ENCODE measurements around the gene TGFB2. TPM values are rescaled to one million over a fixed set of nuclear protein-coding genes. Genes with fewer than 3 reads are reported as not detected.

TGFB2 gene
- total RNA-seq, 1 experiment from 2014 or later, result 18.7 TPM

DNA sequence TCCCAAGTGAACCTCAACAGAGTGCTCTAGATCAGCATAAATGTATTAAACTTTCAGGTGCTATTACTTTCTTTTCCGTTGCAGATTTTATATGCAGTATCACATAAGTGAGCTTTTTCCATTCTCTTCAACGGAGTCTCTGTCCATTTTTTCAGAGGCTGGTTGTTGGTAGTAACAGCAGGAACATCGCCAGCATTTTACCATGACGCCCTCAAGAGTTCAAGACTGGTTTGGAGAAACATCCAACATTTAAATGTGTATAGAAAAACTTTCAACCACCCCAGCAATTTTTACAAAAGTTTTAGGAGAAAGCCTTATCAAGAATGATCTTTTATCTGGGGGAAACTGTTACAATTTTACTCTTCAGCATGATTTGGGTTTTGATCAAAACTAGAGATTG lies 117.0 kb downstream of the TGFB2 start:
- no peak for DNase-seq (ENCODE audit: low spot score)

DNA sequence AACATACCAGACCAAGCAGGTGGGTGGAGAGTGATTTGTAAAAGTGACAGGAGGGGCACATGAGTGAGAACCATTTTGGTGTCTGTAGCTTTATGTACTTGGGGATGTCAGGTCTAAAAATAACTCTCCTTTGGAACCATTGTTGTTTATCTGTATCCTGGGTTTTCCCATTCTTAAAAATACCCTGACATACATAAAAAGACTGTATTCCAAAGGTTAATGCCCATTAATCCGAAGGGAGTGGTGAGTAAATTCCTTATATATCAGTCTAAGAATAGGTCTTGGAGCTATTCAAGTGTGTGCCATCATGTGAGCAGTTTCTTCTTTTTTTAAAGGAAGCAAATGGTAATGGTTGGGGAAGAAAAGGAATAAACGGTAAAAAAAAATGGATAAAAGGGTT lies 117.5 kb downstream of the TGFB2 start:
- DNase-seq (ENCODE audit: low spot score), result no peak

DNA sequence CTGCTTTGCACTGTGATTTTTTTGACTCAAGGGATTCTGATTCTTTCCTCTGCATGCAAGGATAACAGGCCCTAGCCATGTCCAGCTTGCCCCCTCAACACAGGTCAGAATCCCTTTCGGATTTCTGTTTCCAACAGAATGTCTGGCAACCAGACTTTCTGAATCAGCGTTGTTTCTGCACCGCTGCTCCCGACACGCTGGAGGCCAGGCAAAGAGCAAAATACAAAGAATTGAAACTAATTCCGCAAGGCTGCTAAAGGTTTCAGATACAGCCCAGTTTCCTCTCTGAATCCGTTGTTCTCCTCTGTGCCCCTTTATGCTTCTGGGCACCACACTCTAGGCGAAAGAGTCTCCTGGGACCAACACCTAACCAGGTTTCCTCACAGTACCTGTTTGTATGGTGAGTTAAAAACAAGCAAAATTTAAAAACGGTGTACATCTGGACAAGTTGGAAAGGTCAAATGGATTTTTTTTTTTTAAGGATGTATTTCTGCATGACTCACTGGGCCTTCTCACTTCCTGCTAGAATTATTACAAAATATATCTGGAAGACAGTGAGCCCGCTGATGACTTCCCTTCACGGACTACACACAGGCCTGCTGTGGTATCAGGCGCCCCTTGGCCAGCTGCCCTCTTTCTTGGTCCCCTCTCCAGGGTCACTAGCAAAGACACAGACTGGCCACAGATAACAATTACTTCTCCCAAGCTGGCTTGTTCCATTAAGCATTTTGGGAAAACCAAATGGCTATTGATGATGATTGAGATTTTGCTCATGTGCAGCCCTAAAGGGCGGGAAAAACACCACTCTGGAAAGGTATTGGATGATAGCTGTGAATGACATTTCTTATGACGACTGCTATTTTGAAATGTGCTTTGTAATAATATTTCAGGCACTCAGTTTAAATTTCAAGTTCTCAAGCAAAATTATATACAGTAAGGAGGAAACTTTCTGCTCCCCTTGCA lies 118.3 kb downstream of the TGFB2 start:
- DNase-seq (ENCODE audit: low spot score), result no peak

DNA sequence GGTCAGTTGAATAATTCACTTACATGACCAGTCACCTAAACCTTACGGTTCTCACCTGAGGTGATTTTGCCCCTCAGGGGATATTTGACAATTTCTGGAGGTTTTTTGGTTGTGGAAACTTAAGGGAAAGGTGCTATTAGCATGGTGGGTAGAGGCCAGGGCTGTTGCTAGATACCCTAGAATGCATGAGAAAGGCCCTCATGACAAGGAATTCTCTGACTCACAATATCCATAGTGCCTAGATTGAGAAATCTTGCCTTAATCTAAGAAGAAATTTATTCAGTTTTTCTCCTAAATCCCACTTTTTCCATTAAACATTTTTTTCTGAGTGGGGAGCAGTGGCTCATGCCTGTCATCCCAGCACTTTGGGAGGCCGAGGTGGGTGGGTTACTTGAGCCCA lies 119.7 kb downstream of the TGFB2 start:
- no peak for DNase-seq (ENCODE audit: low spot score)

DNA sequence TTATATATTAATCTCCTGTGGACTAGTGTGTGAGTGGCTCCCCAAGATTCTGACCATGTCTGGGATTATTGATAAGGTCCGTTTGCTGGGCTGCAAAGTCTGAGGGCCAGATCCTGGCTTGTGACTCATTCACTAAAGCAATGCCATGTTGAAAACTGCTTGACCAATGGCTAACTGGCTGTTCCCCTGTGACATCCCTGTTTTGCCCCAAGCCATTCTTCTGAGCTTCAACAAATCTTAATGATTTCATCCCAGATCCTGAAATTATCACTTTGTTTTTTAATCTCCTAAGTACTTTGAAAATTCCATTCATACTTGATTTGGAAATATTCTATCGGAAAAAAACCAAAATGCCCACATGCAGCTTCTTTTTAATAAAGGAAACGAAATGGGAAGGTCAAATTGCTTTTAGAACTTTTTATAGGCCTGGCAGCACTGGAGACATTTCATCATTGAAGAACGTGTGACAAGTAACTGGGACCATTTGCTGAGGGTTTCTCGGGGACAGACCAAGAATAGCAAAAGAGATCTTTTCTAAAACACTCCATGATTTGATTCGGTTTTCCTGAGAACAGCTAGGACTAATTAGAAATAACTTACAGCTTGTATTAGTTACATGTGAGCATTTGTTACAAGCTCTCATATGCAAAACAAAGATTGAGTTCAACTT lies 121.3 kb downstream of the TGFB2 start:
- no peak for DNase-seq (ENCODE audit: low spot score)

DNA sequence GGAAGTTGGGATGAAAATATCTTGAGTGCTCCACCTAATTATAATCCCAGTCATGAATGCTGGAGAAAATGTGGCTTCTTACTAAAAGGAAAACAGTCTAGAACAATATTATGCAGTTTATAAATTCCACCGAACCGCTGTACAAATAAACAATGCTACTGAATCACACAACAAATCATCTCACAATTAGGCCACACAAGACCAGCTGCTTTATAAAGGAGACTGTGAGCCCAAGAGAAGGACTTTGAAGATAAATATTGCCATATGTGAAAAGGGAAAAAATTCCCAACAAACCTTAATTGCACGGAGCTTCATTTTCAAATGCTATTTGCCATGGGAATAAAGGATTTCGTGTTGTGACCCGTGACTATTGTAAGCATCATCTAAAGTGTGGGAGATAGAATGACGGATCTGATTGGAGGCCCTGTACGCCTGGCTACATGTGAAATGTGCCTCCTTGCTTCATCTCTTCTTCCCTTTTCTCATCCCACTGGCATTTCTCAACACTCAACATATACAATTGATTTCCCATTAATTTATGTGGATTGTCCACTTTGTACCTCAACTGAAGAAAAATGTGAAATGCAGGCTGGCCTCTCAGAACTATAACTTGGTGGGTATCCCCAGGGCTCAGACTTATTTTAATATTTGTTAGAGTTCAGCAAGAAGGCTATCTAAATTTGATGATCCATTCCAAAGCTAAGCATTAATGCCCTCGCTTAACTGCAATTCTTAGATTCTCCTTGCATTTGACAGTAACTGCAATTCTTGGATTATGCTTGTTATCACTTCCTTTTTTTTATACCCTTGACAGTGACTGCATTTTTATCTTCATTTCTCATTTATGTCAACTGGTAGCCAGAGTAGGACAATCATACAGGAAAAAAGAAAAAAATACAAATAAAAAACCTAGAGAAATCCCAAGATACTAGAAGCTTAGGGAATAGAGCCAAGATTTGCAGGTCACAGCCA lies 122.3 kb downstream of the TGFB2 start:
- peak; percentile 93 for DNase-seq (ENCODE audit: low spot score)

DNA sequence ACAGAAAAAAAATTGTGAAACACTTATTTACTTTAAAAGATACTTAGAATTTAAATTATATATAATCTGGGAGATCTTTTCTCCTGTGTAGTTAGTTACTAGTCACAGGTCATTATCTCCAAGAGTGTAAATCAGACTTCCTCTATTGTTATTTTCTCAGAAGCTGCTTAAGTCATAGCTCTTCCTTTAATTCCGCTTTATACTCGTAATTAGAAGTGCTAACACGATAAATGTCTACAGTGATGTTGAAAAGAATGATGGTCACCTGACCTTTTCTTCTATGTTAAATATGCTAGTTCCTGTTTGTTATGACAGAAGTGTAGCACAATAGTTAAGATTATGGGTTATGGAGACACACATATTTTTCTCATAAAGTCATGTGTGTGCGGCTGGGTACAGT lies 123.6 kb downstream of the TGFB2 start:
- DNase-seq (ENCODE audit: low spot score), result no peak

DNA sequence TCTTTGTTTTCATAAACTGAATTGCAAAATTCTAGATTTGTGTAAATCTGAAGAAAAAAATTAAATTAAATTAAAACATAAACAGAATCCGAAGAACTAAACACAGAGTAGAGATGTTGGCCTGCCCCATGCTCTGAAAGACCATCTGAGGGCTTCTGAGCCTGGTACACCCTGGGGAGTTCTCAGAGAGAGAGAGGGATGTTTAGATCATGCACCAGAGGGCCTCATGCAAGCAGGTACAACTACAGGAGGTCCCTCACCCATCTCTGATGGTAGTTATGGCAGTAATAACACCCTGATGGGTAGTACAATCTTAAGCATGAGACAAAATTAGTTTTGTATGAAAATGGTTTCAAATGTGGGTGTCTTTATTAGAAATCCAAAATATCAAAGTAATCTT lies 127.7 kb downstream of the TGFB2 start:
- no peak for DNase-seq (ENCODE audit: low spot score)

DNA sequence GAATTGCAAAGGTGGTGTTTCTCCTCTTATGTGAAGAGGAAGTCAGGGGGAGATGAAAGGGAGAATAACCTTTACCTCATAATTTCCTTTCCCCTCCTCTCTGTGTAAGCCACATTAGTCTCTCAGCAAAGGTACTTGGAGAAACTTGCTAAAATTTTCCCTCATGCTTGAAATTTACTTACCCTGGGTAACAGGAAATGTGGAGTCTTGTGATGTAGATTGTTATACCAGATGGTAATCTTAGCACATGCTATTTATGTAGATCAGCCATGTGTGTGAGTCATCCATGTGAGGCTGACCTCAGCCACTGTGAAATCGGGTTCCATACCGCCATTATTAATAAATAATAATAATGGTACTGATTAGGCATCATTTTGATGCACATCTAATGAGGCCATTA lies 128.4 kb downstream of the TGFB2 start:
- peak; percentile 58 for DNase-seq (ENCODE audit: low spot score)

DNA sequence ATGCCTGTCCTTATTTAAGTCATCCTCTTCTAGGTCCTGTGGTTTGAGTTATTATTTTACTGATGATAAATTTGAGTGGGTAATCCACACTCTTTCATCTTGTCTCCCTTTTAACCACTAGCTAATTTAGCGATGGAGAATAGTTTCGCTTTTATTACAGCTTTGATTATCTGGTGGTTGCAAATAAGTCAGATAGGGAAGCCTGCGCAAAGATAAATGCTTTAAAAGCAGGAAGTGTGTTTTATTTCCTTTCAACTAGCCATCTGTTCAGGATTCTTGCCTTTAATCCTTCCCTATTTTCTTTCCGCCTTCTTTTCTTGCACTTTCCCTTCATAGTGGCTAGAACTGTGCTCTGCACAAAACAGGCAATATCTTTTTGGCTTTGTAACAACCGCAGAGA lies 129.0 kb downstream of the TGFB2 start:
- no peak for DNase-seq (ENCODE audit: low spot score)

DNA sequence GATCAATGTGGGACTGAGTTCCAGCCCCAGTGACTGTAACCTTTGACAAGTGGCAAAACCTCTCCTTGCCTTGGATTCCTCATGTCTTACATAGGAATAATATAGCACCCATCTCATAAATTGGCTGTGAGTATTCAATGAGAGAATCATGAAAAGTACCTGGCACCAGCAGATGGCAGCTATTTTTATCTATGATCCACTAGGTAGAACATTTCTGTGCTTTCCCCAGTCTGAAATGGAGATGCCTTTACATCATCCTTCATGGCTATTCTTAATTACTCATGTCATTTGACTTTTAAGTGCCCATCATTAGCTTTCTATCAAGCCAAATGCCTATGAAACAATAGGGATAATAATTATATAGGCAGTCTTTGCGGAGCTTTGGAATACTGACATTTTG lies 130.1 kb downstream of the TGFB2 start:
- DNase-seq (ENCODE audit: low spot score), result no peak

DNA sequence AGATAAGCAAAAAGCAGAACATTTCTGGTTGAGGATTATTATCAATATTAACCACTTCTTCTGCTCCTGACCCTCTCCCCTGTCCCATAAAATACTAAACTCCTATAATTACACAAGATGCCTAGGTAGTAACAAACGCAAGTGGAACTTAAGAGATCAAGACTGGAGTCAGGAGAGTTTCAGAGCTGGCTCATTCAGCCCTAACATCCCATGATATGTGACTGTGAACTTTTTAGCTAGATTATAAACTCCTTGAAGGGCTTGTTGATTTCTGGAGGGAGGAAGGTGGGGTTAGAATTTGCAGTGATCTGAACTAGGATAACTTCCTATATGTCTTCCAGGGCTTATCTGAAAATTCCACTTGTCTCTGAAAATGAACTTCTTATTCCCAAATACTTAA lies 130.6 kb downstream of the TGFB2 start:
- no peak for DNase-seq (ENCODE audit: low spot score)

DNA sequence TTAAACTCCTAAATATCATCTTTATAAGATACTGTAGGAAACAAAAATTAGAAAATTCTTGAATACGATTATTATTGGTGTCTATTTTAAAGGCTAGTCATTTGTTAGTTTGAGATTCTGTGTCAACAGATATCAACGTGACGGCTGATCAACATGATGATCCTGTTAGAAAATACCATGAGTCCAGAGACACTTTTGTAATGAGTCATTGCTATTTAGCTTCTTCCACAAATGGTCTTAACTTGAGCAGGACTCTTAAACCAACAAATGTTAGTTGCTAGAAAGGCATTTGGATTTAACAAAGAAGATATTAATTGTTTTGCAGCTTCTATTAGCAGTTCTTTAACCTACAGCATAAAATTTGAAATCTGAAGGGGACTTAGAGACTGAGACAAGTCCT lies 131.2 kb downstream of the TGFB2 start:
- no peak for DNase-seq (ENCODE audit: low spot score)

DNA sequence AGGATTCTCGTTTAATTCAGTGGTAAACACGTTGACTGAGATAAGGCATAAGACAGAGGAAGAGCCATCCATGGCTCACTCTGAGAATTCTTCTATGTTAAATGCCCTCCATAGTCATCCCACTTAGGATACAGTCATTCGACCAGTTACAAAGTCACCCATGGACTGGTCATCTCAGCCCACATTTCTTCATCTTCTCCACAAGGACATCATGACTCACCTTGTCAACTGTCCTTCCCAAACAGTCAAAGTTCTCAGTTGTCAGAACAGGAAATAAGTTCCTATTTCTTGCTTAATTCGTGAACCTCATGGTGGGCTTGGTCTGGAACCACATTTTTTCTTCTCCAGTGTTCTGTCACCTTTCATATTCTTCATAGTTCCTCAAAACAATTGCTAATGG lies 133.2 kb downstream of the TGFB2 start:
- no peak for DNase-seq (ENCODE audit: low spot score)

DNA sequence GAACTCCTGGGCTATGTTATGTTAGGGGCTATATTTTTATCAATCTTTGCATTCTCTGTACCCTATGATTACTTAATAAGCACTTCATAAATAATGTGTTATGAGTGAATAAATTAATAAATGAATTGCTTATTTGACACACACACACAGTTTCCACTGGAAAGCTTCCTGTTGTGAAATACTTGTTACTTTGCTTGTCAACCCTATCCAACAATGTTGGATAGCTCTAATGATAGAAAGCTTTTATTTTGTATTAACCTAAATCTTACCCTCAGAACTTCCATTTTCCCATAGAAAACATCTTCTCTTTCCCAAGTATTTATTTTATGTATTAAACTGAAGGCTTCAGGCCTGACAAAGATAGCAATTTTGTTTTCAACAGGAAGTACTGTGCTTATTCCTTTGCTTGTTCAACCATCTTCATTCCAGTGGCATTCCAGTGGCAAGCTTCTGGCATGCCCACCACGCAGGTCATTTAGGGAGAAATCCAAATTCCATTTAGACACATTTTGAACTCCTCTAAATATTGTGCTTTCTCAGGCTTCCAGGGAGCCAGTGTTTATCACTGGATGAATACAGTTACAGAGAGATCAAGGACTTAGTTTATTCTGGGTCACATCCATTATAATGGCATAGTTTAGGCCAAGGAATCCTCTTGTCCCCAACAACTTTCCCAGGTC lies 134.4 kb downstream of the TGFB2 start:
- peak; percentile 81 for DNase-seq (ENCODE audit: low spot score)

DNA sequence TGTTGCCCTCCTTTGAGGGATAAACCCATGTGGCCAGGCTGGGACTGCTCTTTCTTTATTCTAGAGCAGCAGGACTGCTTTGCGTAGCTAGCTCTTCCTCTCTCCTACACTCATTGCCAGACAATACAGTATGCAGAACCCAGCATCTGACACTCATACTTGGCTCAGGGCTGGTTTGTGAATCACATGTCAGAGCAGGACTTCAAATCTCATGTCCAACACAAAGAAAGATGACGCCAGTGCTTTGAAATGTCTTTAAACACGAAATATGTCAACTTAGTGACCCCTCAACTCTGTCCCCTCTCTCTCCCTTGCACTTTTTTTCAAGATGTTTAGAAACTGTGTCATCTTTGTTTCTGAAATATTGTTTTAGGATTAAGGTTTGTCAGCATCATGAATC lies 135.0 kb downstream of the TGFB2 start:
- DNase-seq (ENCODE audit: low spot score), result peak; percentile 82

DNA sequence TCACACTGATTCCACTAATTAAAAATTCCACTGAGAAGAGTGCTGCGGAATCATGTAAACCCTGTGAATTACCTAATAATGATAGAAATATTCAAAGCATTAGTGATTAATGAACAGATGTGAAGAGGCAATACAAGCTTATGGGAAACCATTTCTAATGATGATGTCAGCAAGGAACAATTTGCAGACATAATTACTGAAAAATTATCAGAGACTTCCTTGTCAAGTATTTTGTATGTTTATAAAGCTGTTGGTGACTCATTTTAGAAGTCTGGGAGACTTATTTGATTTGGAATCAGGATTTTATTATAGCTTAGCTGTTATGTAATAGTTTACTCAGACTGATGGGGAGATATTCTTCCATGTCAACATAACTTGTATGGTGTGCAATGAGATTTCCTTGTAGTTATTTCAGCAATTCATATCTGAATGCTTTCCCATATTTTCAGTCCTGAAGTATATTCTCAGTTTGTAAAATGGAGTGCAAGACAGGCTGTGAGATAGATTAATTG lies 135.5 kb downstream of the TGFB2 start:
- peak; percentile 73 for DNase-seq (ENCODE audit: low spot score)

DNA sequence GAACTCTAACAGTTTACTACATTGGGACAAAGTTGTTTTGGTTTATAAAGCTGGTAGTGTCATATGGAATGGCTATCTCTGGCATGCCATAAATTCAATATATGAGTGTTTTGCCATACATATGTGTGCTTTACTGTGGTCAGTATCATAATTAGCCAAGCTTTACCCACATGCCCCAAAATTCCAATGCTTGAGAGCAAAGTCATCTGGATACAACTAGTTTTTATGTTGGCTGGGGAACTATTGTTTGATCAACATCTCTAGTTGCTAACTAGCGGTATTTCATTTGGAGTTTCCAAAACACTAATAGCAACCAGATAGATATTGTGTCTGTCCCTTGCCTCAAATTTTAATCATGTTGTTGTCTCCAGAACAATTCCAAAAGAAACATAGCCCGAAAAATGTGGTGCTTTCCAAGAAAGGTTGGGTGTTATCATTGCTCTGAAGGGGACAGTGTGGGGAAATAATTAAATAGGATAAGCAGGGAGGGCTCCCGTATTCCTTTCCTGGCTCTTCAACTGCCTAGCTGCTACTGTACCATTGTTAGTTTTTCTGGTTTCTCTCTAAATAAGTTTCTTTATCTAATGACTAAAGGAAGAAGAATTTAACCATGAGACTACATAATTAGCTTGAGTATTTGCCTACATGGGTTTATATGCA lies 136.1 kb downstream of the TGFB2 start:
- no peak for DNase-seq (ENCODE audit: low spot score)

DNA sequence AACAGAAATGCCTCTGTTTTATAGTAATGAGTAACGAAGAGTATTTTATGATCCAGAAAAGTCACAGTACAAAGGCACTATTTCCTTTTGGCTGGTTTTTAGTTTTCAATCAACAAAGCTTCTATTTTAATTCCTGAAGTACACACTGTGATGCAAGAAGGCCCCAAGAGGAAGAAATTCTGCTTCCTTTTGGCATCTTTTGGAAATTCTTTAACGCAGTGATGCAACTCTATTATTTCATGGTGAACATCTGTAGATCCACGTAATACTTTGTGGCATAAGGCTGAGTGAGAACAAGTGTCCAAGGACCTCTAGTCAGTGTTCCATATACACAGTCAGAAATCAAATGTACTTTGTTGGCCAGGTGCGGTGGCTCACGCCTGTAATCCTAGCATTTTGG lies 137.5 kb downstream of the TGFB2 start:
- DNase-seq (ENCODE audit: low spot score), result no peak

DNA sequence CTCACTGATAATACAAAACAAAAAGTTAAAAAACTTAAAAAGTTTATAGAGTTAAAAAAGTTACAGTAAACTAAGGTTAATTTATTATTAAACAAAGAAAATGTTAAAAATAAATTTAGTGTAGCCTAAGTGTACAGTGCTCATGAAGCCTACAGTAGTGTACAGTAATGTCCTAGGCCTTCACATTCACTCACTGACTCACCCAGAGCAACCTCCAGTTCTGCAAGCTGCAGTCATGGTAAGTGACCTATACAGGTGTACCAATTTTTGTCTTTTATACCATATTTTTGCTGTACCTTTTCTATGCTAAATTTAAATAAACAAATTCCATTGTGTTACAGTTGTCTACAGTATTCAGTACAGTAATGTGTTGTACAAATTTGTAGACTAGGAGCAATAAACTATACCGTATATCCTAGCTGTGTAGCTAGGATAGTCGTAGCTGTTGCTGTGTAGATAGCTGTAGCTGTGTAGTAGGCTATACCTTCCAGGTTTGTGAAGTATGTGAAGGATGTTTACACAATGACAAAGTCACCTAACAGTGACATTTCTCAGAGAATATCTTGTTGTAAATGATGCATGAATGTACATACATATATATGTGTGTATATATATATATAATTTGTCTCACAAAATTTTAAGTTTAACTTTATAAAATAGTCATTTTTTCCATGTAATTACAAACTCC lies 140.2 kb downstream of the TGFB2 start:
- no peak for DNase-seq (ENCODE audit: low spot score)
